Psoas muscle (tissue), 8 donors: Measurements from ENCODE around the gene NSG1. TPM values are rescaled to one million over a fixed set of nuclear protein-coding genes. Genes with fewer than 3 reads are reported as not detected.

ENCODE experiments used
- ATAC-seq, 4 donors: fragments of 200-7000 bp; cut with Tn5 transposase; one replicate each; pipeline ENCODE4 v1.9.1; 2020; ENCODE audit warnings: moderate library complexity in 3 of 4, mild to moderate bottlenecking in 2 of 4
- DNase-seq, 2 donors: peaks; one replicate each; pipeline ENCODE4 v3.0.0-alpha.2; 2020
- H3K27ac ChIP-seq: fragments of 200-600 bp; one replicate; pipeline ENCODE4 v1.8.0; 2022
- H3K27me3 ChIP-seq, 3 donors: fragments of 200-600 bp in 1 of 3; one replicate each; pipeline versions ENCODE4 v1.6.1 to v1.8.0; 2013 to 2022; ENCODE audit warnings: low read length in 2 of 3, mild to moderate bottlenecking in 2 of 3, moderate library complexity in 1 of 3; ENCODE audit not compliant: insufficient read depth in 3 of 3
- H3K36me3 ChIP-seq, 2 donors: fragments of 200-600 bp in 1 of 2; one replicate each; pipeline versions ENCODE4 v1.6.1 to v1.8.0; 2013 to 2022; ENCODE audit warnings: low read depth in 1 of 2, mild to moderate bottlenecking in 1 of 2, moderate library complexity in 1 of 2; ENCODE audit not compliant: insufficient read depth in 1 of 2
- H3K4me1 ChIP-seq: fragments of 200-600 bp; one replicate; pipeline ENCODE4 v1.8.0; 2022
- H3K4me3 ChIP-seq: fragments of 200-600 bp; one replicate; pipeline ENCODE4 v1.8.0; 2022; ENCODE audit warnings: mild to moderate bottlenecking
- H3K9me3 ChIP-seq: fragments of 200-600 bp; one replicate; pipeline ENCODE4 v1.8.0; 2022
- WGBS, 3 donors: extraction: QIAGEN DNeasy Blood & Tissue Kit; methylation state at CpG; one replicate each; pipeline versions ENCODE4 v1.1.6 to v1.1.7; 2013; 5-methylcytosine and 5-hydroxymethylcytosine counted together
- intact Hi-C, 2 donors: fragments of 100-400 bp; cut with DNase I; formaldehyde crosslinking; loops; one replicate each; pipeline versions ENCODE4 v1.11.0 to v1.14.2; 2022
- polyA plus RNA-seq, 3 donors: library from polyadenylated mRNA; stranded (reverse); fragments of 200-250 nt; gene quantifications; one replicate each; pipeline ENCODE4 v1.2.3, GENCODE V29; 2013
- total RNA-seq, 4 donors: library from RNA; stranded (reverse); fragmentation: NEBNext Ultra II Directional in 2 of 4; extraction: Animal tissue kit (Norgen Biotek cat#: 25700) in 2 of 4; gene quantifications; one replicate each; pipeline versions ENCODE4 v1.2.1 to v1.2.4, GENCODE V29; 2021 to 2023
- TF ChIP-seq, protein P1 (sequence below): fragments of 200-600 bp; IDR thresholded peaks from one replicate; pipeline ENCODE4 v1.8.0; 2022; ENCODE audit warnings: antibody characterized with exemption
- donor health status: healthy with polysubstance abuse.
- donor health status: DM: no; HTN: no; CAD: no; lungs with moderate emphysema.
- donor health status: Bipolar disorder and iron deficiency.
- donor health status: healthy.
- donor health status: DM: yes; HTN: yes; CAD: no.
- donor health status: DM: no; HTN: no; CAD: no.
- donor health status: DM: no; HTN: no; CAD: no.
- donor health status: DM: yes; HTN: yes; CAD: no.

NSG1 gene
- total and polyA plus RNA-seq, 7 donors, result 0.11 to 0.50 (median 0.28) TPM; not detected in 2

GRCh38 chr4:4456351-4456750 lies 69.4 kb downstream of the NSG1 start:
- H3K9me3 ChIP-seq, result peaks cover 6% of the 10 kb centered on the region
- no peak overlapping the region for H3K4me3 ChIP-seq
- no peak overlapping the region for H3K27ac ChIP-seq
- ATAC-seq, result no peak
- no peaks in the 10 kb centered on the region for H3K27me3 ChIP-seq
- WGBS, 3 donors, result 89 to 91% (median 89%) methylated on average over 7 of the region's 7 CpGs
- intact Hi-C loops, result no loop called here
- H3K4me1 ChIP-seq, result no peaks in the 10 kb centered on the region
- DNase-seq, result no peak
- H3K36me3 ChIP-seq, result peaks cover 7 to 80% of the 10 kb centered on the region in 2 donors
- TF ChIP-seq, protein P1, sequence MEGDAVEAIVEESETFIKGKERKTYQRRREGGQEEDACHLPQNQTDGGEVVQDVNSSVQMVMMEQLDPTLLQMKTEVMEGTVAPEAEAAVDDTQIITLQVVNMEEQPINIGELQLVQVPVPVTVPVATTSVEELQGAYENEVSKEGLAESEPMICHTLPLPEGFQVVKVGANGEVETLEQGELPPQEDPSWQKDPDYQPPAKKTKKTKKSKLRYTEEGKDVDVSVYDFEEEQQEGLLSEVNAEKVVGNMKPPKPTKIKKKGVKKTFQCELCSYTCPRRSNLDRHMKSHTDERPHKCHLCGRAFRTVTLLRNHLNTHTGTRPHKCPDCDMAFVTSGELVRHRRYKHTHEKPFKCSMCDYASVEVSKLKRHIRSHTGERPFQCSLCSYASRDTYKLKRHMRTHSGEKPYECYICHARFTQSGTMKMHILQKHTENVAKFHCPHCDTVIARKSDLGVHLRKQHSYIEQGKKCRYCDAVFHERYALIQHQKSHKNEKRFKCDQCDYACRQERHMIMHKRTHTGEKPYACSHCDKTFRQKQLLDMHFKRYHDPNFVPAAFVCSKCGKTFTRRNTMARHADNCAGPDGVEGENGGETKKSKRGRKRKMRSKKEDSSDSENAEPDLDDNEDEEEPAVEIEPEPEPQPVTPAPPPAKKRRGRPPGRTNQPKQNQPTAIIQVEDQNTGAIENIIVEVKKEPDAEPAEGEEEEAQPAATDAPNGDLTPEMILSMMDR, result no peak

GRCh38 chr4:4456816-4457578 lies 70.1 kb downstream of the NSG1 start:
- peaks cover 7 to 74% of the 10 kb centered on the region in 2 donors for H3K36me3 ChIP-seq

GRCh38 chr4:4457803-4458553 lies 71.1 kb downstream of the NSG1 start:
- WGBS, 3 donors, result 69 to 81% (median 73%) methylated on average over 5 of the region's 5 CpGs
- peaks cover 7 to 64% of the 10 kb centered on the region in 2 donors for H3K36me3 ChIP-seq
- ATAC-seq (no peak), DNase-seq (no peak)
- no peaks in the 10 kb centered on the region for H3K27me3 ChIP-seq
- H3K4me3 ChIP-seq, result no peak overlapping the region
- intact Hi-C loops, result no loop called here
- TF ChIP-seq, protein P1, result no peak
- no peaks in the 10 kb centered on the region for H3K4me1 ChIP-seq
- no peaks in the 10 kb centered on the region for H3K9me3 ChIP-seq
- H3K27ac ChIP-seq, result no peak overlapping the region

More at GRCh38 chr4:4456816-4457578, 70.1 kb downstream of the NSG1 start:
- Histone ChIP-seq H3K27ac (no peak overlapping the region), H3K4me3 (no peak overlapping the region), H3K4me1 (no peaks in the 10 kb centered on the region), H3K27me3 (no peaks in the 10 kb centered on the region), H3K9me3 (peaks cover 6% of the 10 kb centered on the region)
- TF ChIP-seq, protein P1, result no peak
- no peak for DNase-seq
- 91 to 96% (median 95%) methylated on average over 8 of the region's 8 CpGs for WGBS, 3 donors
- ATAC-seq, result no peak
- intact Hi-C loops, result no loop called here

GRCh38 chr4:4459181-4459580 lies 72.3 kb downstream of the NSG1 start:
- no peak for ATAC-seq
- no peaks in the 10 kb centered on the region for H3K27me3 ChIP-seq

More at GRCh38 chr4:4459181-4459580, 72.3 kb downstream of the NSG1 start:
- Histone ChIP-seq H3K36me3 (peaks cover 6 to 52% of the 10 kb centered on the region in 2 donors), H3K9me3 (no peaks in the 10 kb centered on the region), H3K4me3 (no peak overlapping the region), H3K4me1 (no peaks in the 10 kb centered on the region), H3K27ac (no peak overlapping the region)
- intact Hi-C loops, result no loop called here
- 92 to 96% (median 93%) methylated on average over 5 of the region's 5 CpGs for WGBS, 3 donors
- DNase-seq, result no peak
- TF ChIP-seq, protein P1, result no peak
